Measurements from ENCODE around the gene MAS1.

GRCh38 chr6:159939591-159940016, 48.8 kb downstream of the MAS1 start:
- TF ChIP-seq, protein P1, sequence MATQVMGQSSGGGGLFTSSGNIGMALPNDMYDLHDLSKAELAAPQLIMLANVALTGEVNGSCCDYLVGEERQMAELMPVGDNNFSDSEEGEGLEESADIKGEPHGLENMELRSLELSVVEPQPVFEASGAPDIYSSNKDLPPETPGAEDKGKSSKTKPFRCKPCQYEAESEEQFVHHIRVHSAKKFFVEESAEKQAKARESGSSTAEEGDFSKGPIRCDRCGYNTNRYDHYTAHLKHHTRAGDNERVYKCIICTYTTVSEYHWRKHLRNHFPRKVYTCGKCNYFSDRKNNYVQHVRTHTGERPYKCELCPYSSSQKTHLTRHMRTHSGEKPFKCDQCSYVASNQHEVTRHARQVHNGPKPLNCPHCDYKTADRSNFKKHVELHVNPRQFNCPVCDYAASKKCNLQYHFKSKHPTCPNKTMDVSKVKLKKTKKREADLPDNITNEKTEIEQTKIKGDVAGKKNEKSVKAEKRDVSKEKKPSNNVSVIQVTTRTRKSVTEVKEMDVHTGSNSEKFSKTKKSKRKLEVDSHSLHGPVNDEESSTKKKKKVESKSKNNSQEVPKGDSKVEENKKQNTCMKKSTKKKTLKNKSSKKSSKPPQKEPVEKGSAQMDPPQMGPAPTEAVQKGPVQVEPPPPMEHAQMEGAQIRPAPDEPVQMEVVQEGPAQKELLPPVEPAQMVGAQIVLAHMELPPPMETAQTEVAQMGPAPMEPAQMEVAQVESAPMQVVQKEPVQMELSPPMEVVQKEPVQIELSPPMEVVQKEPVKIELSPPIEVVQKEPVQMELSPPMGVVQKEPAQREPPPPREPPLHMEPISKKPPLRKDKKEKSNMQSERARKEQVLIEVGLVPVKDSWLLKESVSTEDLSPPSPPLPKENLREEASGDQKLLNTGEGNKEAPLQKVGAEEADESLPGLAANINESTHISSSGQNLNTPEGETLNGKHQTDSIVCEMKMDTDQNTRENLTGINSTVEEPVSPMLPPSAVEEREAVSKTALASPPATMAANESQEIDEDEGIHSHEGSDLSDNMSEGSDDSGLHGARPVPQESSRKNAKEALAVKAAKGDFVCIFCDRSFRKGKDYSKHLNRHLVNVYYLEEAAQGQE (IDR thresholded peaks at IDR 0.05), result no peak
- no peak for TF ChIP-seq CTCF (IDR thresholded peaks at IDR 0.05)
- no peak for TF ChIP-seq ZFP36 (IDR thresholded peaks at IDR 0.05; ENCODE audit: borderline replicate concordance, partially characterized antibody)
- TF ChIP-seq ESRRA (IDR thresholded peaks at IDR 0.05; ENCODE audit: borderline replicate concordance, low read length), result no peak
- no peak for TF ChIP-seq CEBPB (IDR thresholded peaks at IDR 0.05)
